Lower leg skin (tissue), 4 donors: ENCODE results near the gene TMEM86B. TPM values are rescaled to one million over a fixed set of nuclear protein-coding genes. Genes with fewer than 3 reads are reported as not detected.

Experiments
- DNase-seq, 2 donors: peaks; one replicate each; pipeline ENCODE4 v3.0.0-alpha.2; 2019; ENCODE audit warnings: low spot score in 2 of 2
- H3K4me3 ChIP-seq: fragments of 200-600 bp; sonication (generic); 2 replicates; pipeline ENCODE4 v1.5.1; 2017; ENCODE audit warnings: mild to moderate bottlenecking, low read depth; ENCODE audit not compliant: poor library complexity, severe bottlenecking
- POLR2A ChIP-seq, 2 donors: fragments of 450-650 bp; IDR thresholded peaks; one replicate each; pipeline ENCODE4 v1.6.1; 2016 to 2017; ENCODE audit warnings: antibody characterized with exemption in 2 of 2, mild to moderate bottlenecking in 1 of 2, moderate library complexity in 1 of 2
- WGBS, 2 donors: methylation state at CpG; one replicate each; pipeline ENCODE4 v1.1.5; 2018; 5-methylcytosine and 5-hydroxymethylcytosine counted together
- intact Hi-C: fragments of 100-400 bp; cut with DNase I; formaldehyde crosslinking; loops from one replicate; pipeline ENCODE4 v1.15.0; 2023; ENCODE audit warnings: low total_unique reads
- total RNA-seq, 4 donors: library from RNA; depleted of rRNA; stranded (reverse); fragments of >200 nt; gene quantifications; one replicate each; pipeline ENCODE4 v1.1.0, GENCODE V29; 2016
- TF ChIP-seq, protein P1 (sequence below), 3 donors: fragments of 450-650 bp; IDR thresholded peaks; one replicate each; pipeline ENCODE4 v1.5.1; 2016; ENCODE audit warnings: antibody characterized with exemption in 3 of 3, mild to moderate bottlenecking in 3 of 3, moderate library complexity in 2 of 3

The TMEM86B gene
- total RNA-seq, 4 donors from 2014 or later, result 1.1 to 2.4 (median 1.6) TPM

DNA sequence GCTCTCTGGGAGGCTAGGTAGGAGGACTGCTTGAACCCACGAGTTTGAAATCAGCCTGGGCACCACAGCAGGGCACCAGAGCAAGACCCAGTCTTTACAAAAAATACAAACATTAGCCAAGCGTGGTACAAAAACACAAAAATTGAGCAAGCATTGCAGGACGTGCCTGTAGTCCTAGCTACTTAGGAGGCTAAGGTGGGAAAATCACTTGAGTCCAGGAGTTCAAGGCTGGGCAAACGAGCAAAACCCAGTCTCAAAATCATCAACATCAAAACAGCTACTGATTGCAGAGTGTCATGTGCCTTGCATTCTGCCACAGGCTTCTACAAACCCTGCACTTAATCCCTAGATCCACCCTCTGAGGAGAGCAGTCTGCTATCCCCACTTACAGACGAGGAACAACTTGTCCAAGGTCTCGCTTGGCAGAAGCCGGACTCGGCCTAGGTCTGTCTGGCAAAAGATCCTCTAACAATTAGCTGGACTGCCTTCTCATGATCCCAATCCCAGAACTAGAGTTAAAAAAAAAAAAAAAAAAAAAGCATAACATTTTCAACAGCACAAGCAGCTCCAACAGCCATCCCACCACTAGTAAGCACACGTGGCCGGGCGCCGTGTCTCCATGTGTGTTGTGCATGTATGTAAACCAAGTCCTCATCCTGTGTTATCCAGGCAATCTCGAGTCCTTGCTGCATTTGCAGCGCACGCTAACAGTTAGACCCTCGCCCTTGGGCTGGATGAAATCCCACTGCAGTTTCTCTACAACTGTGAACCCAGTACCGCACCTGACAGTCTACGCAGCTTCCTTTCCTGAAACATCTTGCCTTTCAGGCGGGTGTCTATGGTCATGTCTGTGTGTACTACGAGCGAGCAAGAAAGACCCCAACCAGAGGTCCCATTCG is 28.2 kb upstream of the TMEM86B start:
- H3K4me3 ChIP-seq, result no peak overlapping the region
- TF ChIP-seq, protein P1, sequence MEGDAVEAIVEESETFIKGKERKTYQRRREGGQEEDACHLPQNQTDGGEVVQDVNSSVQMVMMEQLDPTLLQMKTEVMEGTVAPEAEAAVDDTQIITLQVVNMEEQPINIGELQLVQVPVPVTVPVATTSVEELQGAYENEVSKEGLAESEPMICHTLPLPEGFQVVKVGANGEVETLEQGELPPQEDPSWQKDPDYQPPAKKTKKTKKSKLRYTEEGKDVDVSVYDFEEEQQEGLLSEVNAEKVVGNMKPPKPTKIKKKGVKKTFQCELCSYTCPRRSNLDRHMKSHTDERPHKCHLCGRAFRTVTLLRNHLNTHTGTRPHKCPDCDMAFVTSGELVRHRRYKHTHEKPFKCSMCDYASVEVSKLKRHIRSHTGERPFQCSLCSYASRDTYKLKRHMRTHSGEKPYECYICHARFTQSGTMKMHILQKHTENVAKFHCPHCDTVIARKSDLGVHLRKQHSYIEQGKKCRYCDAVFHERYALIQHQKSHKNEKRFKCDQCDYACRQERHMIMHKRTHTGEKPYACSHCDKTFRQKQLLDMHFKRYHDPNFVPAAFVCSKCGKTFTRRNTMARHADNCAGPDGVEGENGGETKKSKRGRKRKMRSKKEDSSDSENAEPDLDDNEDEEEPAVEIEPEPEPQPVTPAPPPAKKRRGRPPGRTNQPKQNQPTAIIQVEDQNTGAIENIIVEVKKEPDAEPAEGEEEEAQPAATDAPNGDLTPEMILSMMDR (IDR thresholded peaks at IDR 0.05), result no peak
- TF ChIP-seq POLR2A (IDR thresholded peaks at IDR 0.05), result no peak
- no peak for DNase-seq
- WGBS, 2 donors, result 42 to 44% methylated on average over 22 of the region's 22 CpGs
- intact Hi-C loops, result no loop called here

DNA sequence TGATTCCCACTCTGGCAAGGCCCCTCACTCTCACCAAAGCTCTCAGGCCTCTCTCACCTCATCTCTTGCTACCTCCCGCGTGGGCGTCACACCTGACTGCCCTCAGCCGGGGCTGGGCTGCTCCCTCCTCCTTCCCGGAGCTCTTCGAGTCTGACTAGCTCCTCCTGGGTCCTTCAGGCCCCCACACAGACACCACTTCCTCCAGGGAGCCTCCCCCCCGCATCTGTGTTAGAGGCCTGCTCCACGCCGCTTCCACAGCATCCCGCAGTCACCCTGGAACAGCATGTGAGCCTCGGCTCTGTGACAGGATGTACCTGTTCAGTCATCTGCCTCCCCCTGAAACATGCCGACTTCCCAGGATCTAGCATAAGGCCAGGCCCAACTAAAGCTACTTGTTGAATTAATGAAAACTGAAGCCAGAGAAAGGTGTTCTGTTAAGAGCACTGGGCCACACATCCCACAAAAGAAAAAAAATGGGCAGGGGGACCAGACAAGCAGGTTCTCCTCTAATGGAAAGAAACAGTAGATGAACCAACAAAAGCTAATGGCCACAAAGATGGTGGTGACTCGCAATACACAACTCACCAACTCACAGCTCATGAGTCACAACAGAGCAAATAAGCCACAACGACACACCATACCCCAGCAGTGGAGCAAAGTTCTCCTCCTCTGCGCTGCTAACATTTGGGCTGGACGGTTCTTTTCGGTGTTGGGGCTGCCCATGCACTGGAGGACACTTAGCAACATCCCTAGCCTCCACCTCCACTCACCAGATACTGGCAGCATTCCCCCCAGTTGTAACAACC is 27.3 kb upstream of the TMEM86B start:
- no peak for TF ChIP-seq POLR2A (IDR thresholded peaks at IDR 0.05)
- TF ChIP-seq, protein P1 (IDR thresholded peaks at IDR 0.05), result no peak
- intact Hi-C loops, result no loop called here
- DNase-seq, result no peak

DNA sequence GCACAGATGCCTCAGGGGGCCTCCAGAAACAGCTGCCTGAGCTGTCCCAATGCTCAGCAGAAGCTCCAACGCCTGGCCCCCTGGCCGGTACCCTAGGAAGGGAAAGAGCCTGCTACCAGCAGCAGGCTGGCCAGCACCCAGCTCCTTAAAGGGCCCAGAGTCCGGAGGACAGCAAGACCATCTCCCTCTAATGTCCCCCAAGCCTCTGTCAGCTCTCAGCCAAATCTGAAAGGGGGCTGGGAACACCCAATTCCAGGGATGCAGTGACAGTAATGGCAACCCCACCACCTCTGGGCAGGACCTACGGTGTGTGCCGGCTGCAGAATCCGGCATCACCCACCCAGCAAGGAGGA is 26.0 kb upstream of the TMEM86B start:
- no peak overlapping the region for H3K4me3 ChIP-seq
- WGBS, 2 donors, result 59 to 61% methylated on average over 3 to 5 of the region's 6 CpGs
- TF ChIP-seq, protein P1 (IDR thresholded peaks at IDR 0.05), result no peak
- no peak for TF ChIP-seq POLR2A (IDR thresholded peaks at IDR 0.05)
- intact Hi-C loops, result no loop called here
- DNase-seq, result no peak

More for the DNA sequence above, 27.3 kb upstream of the TMEM86B start:
- 58 to 65% methylated on average over 17 of the region's 17 CpGs for WGBS, 2 donors
- H3K4me3 ChIP-seq, result no peak overlapping the region

DNA sequence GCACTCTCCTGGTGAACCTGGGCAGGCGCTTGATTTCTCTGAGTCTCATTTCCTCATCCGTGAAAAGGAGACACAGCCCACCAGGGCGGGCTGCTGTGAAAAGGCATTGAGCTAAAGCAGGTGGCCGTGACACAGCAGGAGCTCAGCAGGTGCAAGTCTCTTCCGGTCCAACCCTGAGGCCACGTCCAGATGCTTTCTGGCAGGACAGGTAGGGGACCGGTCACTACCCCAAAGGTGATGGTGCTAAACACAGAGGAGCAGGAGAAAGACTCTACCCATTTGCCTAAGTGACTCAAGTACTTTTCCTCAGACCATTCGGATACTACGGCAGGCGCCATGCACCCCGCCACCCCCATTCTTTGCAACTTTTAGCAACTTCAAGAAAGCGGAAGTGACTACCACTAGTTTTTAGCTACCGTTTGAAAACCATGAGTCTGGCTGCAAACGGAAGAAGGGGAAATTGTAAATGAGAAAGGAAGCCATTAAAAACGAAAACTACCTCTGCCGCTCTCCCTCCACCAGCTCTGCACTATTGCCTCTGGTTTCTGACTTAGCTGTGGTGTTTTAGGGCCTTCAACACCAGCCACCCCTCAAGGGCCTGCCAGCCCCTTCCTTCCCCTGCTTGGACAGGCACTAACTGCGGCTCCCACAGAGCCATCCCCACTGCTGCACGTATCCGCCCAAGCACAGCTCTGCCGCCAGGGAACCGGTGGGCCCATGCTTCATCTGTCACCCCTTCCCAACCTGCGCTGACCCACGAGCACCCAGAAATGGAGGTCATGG is 25.5 kb upstream of the TMEM86B start:
- WGBS, 2 donors, result 64 to 67% methylated on average over 23 of the region's 23 CpGs
- TF ChIP-seq, protein P1 (IDR thresholded peaks at IDR 0.05), result no peak
- TF ChIP-seq POLR2A (IDR thresholded peaks at IDR 0.05), result no peak
- DNase-seq, result no peak
- intact Hi-C loops, result no loop called here
- H3K4me3 ChIP-seq, result no peak overlapping the region

DNA sequence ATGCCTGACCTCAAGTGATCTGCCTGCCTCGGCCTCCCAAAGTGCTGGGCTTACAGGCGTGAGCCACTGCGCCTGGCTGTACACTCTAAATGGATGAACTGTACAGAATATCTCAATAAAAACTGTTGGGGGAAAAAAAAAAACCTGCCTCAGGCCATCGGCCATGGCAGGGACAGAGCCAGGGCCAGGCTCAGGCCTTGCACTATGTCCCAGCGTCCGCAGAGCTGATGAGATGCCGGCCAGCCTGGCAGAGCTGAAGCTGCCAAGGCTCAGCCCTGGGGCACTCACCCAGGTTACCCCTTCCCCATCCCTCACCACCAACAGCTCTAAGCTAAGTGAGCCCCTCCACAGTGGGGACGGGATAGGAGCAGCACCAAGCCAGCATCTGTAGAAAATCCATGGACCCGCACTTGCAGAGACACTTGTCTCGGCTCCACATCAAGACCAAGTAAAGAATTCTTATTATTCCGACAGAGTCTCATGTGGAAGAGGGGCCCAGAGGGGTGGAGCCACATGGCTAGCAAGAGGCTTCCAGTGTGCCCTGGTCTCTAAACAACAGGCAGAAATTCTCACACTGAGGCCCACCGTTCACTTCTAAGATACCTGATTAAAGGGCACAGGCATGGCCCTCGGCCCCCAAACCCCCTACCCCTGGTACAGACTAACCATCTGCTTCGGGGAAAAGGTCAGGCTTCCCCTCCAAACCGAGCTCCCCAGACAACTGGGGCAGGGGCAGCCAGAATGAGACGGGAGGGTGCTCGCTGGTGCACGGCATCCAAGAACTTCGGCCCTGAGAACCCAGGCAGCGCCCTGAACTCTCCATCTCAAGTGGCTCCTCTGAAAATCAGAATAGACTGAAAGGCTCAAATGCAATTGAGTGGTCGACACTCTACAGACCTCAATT is 24.4 kb upstream of the TMEM86B start:
- 84 to 86% methylated on average over 21 of the region's 21 CpGs for WGBS, 2 donors
- no peak for DNase-seq
- intact Hi-C loops, result no loop called here
- TF ChIP-seq POLR2A (IDR thresholded peaks at IDR 0.05), result no peak
- TF ChIP-seq, protein P1 (IDR thresholded peaks at IDR 0.05), result no peak
- H3K4me3 ChIP-seq, result no peak overlapping the region
